ENCODE results near the gene CDKN1C.

Gene CDKN1C

GRCh38 chr11:2870969-2871680 is 14.4 kb downstream of the CDKN1C start:
- H3K27ac ChIP-seq (replicated peaks), result no peak overlapping the region
- H3K4me3 ChIP-seq (replicated peaks; ENCODE audit: insufficient read depth, low read length), result no peak overlapping the region
- no peak for DNase-seq (ENCODE audit: low read depth in 1 of 2, low spot score in 1 of 2)
- peaks cover 20% of the 10 kb centered on the region for H3K27me3 ChIP-seq (ENCODE audit: insufficient read depth, poor library complexity, severe bottlenecking)
- TF ChIP-seq POLR2AphosphoS5 (IDR thresholded peaks at IDR 0.05; ENCODE audit: low read depth) (no peak), REST (IDR thresholded peaks at IDR 0.05; ENCODE audit: insufficient replicate concordance, low read depth) (no peak), SPI1 (IDR thresholded peaks at IDR 0.05; ENCODE audit: borderline replicate concordance, low read depth) (no peak), CTCF (IDR thresholded peaks at IDR 0.05; ENCODE audit: insufficient read depth, low read length) (no peak), GABPA (IDR thresholded peaks at IDR 0.05; ENCODE audit: low read depth) (no peak)

GRCh38 chr11:2870460-2870859 is 15.1 kb downstream of the CDKN1C start:
- no peak for TF ChIP-seq SPI1 (IDR thresholded peaks at IDR 0.05; ENCODE audit: borderline replicate concordance, low read depth)
- TF ChIP-seq REST (IDR thresholded peaks at IDR 0.05; ENCODE audit: insufficient replicate concordance, low read depth), result no peak
- no peak for TF ChIP-seq POLR2AphosphoS5 (IDR thresholded peaks at IDR 0.05; ENCODE audit: low read depth)
- TF ChIP-seq GABPA (IDR thresholded peaks at IDR 0.05; ENCODE audit: low read depth), result no peak
- no peak for TF ChIP-seq CTCF (IDR thresholded peaks at IDR 0.05; ENCODE audit: insufficient read depth, low read length)
- no peak for DNase-seq (ENCODE audit: low read depth in 1 of 2, low spot score in 1 of 2)
- Histone ChIP-seq H3K4me3 (replicated peaks; ENCODE audit: insufficient read depth, low read length) (no peak overlapping the region), H3K27me3 (ENCODE audit: insufficient read depth, poor library complexity, severe bottlenecking) (peaks cover 20% of the 10 kb centered on the region), H3K27ac (replicated peaks) (no peak overlapping the region)

- H3K27me3 ChIP-seq (ENCODE audit: insufficient read depth, poor library complexity, severe bottlenecking), result peaks cover 20% of the 10 kb centered on the region
- TF ChIP-seq GABPA (IDR thresholded peaks at IDR 0.05; ENCODE audit: low read depth), result no peak
- TF ChIP-seq SPI1 (IDR thresholded peaks at IDR 0.05; ENCODE audit: borderline replicate concordance, low read depth), result no peak
- no peak for TF ChIP-seq CTCF (IDR thresholded peaks at IDR 0.05; ENCODE audit: insufficient read depth, low read length)
- TF ChIP-seq POLR2AphosphoS5 (IDR thresholded peaks at IDR 0.05; ENCODE audit: low read depth), result no peak
- TF ChIP-seq REST (IDR thresholded peaks at IDR 0.05; ENCODE audit: insufficient replicate concordance, low read depth), result no peak
- DNase-seq (ENCODE audit: low read depth in 1 of 2, low spot score in 1 of 2), result no peak
- H3K4me3 ChIP-seq (replicated peaks; ENCODE audit: insufficient read depth, low read length), result no peak overlapping the region
- no peak overlapping the region for H3K27ac ChIP-seq (replicated peaks)
Measured at GRCh38 chr11:2869561-2870427, 15.8 kb downstream of the CDKN1C start.
